Measurements from ENCODE around the gene LYZL6. TPM values are rescaled to one million over a fixed set of nuclear protein-coding genes. Genes with fewer than 3 reads are reported as not detected.
"Not testable (repeated sequence)": the region's sequence is repeated elsewhere in the genome, so short reads cannot be mapped to it uniquely, and the experiment has no call there.

LYZL6 gene
- total RNA-seq, 3 donors from 2014 or later (not counting 1 experiment from before 2014, with no cell fraction given) = not detected

GRCh38 chr17:35898283-35899070 is 45.0 kb downstream of the LYZL6 start:
- intact Hi-C loops (cut with micrococcal nuclease) = loop anchor here (1.0 to 5.0 kb wide), 3 partner anchors 9 to 299 kb away; partner anchors contain the start of genes CCL3L1 and CCL3L3
- peak; percentile 2 to 49 (median 25) for ATAC-seq
- H3K4me3 Mint-ChIP-seq = peak overlapping the region; percentile 82

GRCh38 chr17:35897772-35898171 is 45.7 kb downstream of the LYZL6 start:
- intact Hi-C loops (cut with micrococcal nuclease) = loop anchor here (1.0 to 5.0 kb wide), 3 partner anchors 8 to 300 kb away; partner anchors contain the start of genes CCL3L1 and CCL3L3
- peak overlapping the region; percentile 96 to 97 for H3K27ac Mint-ChIP-seq
- H3K9me3 ChIP-seq (ENCODE audit: control insufficient read depth, insufficient read depth, low read length); H3K9me3 Mint-ChIP-seq; ATAC-seq; H3K27me3 Mint-ChIP-seq (ENCODE audit: low read depth in 2 of 2); H3K27me3 ChIP-seq (ENCODE audit: control insufficient read depth, insufficient read depth, low read length); H3K36me3 ChIP-seq (ENCODE audit: control insufficient read depth, insufficient read depth, low read length); DNase-seq; H3K36me3 Mint-ChIP-seq; H3K4me3 ChIP-seq (ENCODE audit: low read length): not testable (repeated sequence)
- 91% methylated on average over 6 of the region's 7 CpGs for WGBS (ENCODE audit: insufficient coverage)
- peaks cover 84 to 91% of the 10 kb centered on the region in 2 donors for H3K4me1 Mint-ChIP-seq
- peak overlapping the region; percentile 71 for H3K4me3 Mint-ChIP-seq
- peak overlapping the region; percentile 76 for H3K27ac ChIP-seq (ENCODE audit: low read length)
- peaks cover 98% of the 10 kb centered on the region for H3K4me1 ChIP-seq (ENCODE audit: control insufficient read depth, insufficient read depth, low read length)

More at GRCh38 chr17:35898283-35899070, 45.0 kb downstream of the LYZL6 start:
- Histone ChIP-seq H3K4me3 (ENCODE audit: low read length) (no peak overlapping the region), H3K9me3 (ENCODE audit: control insufficient read depth, insufficient read depth, low read length) (no peaks in the 10 kb centered on the region), H3K27ac (ENCODE audit: low read length) (peak overlapping the region; percentile 76), H3K4me1 (ENCODE audit: control insufficient read depth, insufficient read depth, low read length) (peaks cover 98% of the 10 kb centered on the region), H3K36me3 (ENCODE audit: control insufficient read depth, insufficient read depth, low read length) (no peaks in the 10 kb centered on the region), H3K27me3 (ENCODE audit: control insufficient read depth, insufficient read depth, low read length) (no peaks in the 10 kb centered on the region)
- H3K36me3 Mint-ChIP-seq = no peaks in the 10 kb centered on the region
- no peaks in the 10 kb centered on the region for H3K27me3 Mint-ChIP-seq (ENCODE audit: low read depth in 2 of 2)
- no peak for TF ChIP-seq CTCF (IDR thresholded peaks at IDR 0.05)
- H3K27ac Mint-ChIP-seq = peak overlapping the region; percentile 96 to 97
- DNase-seq = peak in 1 of 2 donors; percentile 45
- peaks cover 84 to 91% of the 10 kb centered on the region in 2 donors for H3K4me1 Mint-ChIP-seq
- no peaks in the 10 kb centered on the region for H3K9me3 Mint-ChIP-seq
- 10% methylated on average over 4 of the region's 6 CpGs for WGBS (ENCODE audit: insufficient coverage)

GRCh38 chr17:35895636-35896587 is 47.6 kb downstream of the LYZL6 start:
- Histone ChIP-seq H3K36me3 (ENCODE audit: control insufficient read depth, insufficient read depth, low read length) (no peaks in the 10 kb centered on the region), H3K9me3 (ENCODE audit: control insufficient read depth, insufficient read depth, low read length) (no peaks in the 10 kb centered on the region), H3K27me3 (ENCODE audit: control insufficient read depth, insufficient read depth, low read length) (no peaks in the 10 kb centered on the region), H3K27ac (ENCODE audit: low read length) (peak overlapping the region; percentile 78), H3K4me3 (ENCODE audit: low read length) (peak overlapping the region; percentile 11), H3K4me1 (ENCODE audit: control insufficient read depth, insufficient read depth, low read length) (peaks cover 98% of the 10 kb centered on the region)
- ATAC-seq (peak; percentile 35 to 77 (median 75)), DNase-seq (peak; percentile 64 to 81)
- peak overlapping the region; percentile 90 for H3K4me3 Mint-ChIP-seq
- no peaks in the 10 kb centered on the region for H3K27me3 Mint-ChIP-seq (ENCODE audit: low read depth in 2 of 2)
- 6% methylated on average over 13 of the region's 14 CpGs for WGBS (ENCODE audit: insufficient coverage)
- H3K9me3 Mint-ChIP-seq = no peaks in the 10 kb centered on the region
- H3K27ac Mint-ChIP-seq = peak overlapping the region; percentile 97 to 98
- intact Hi-C loops (cut with micrococcal nuclease) = loop anchor here (5.0 kb wide), 2 partner anchors 49 to 301 kb away; partner anchors contain the start of genes CCL3L1 and CCL3L3
- TF ChIP-seq CTCF (IDR thresholded peaks at IDR 0.05) = no peak
- no peaks in the 10 kb centered on the region for H3K36me3 Mint-ChIP-seq
- H3K4me1 Mint-ChIP-seq = peaks cover 84 to 90% of the 10 kb centered on the region in 2 donors
